Fibroblast of villous mesenchyme (primary cell): ENCODE measurements around the gene SRCIN1. TPM values are rescaled to one million over a fixed set of nuclear protein-coding genes. Genes with fewer than 3 reads are reported as not detected.
A peak's percentile ranks its signal among the peaks of the same experiment; 100 is the strongest.

Experiments
- DNase-seq: peaks from one replicate; pipeline ENCODE4 v3.0.0-alpha.2; 2010; ENCODE audit warnings: low read depth
- H3K4me3 ChIP-seq: 2 replicates; pipeline ENCODE4 v1.5.1; 2011; ENCODE audit warnings: low read depth, mild to moderate bottlenecking, low read length
- CTCF ChIP-seq: IDR thresholded peaks from 2 replicates; pipeline ENCODE4 v1.5.1; 2012; ENCODE audit warnings: low read depth, mild to moderate bottlenecking, low read length; ENCODE audit not compliant: insufficient read depth
- total RNA-seq: library from RNA; depleted of rRNA; stranded (reverse); fragments of >200 nt; gene quantifications from 2 replicates; pipeline ENCODE4 v1.2.3, GENCODE V29; 2012

Gene SRCIN1
- total RNA-seq, 1 donor, result not detected

DNA sequence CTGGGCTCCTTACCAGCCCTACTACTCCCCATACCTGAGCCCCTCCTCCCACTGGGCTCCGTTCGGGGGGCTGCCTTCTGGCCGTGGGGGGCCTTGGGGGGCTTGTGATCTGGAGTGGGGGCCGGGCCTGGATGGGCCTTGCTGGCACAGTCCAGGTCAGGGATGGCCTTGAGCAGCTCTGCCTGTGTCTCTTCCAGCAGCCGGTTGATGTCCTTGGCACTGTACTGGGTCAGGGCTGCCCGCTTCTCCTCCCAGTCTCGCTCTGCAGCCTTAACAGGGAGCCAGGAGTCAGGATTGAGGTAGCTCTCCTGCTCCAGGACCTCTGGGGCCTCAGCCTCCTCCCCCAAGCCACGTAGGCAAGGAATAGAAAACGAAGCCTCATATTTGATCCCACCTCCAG, 54.6 kb downstream of the SRCIN1 start:
- no peak for TF ChIP-seq CTCF
- no peak for DNase-seq
- H3K4me3 ChIP-seq, result no peak overlapping the region

GRCh38 chr17:38550661-38551060, 55.1 kb downstream of the SRCIN1 start:
- peak; percentile 9 for DNase-seq
- TF ChIP-seq CTCF, result no peak

DNA sequence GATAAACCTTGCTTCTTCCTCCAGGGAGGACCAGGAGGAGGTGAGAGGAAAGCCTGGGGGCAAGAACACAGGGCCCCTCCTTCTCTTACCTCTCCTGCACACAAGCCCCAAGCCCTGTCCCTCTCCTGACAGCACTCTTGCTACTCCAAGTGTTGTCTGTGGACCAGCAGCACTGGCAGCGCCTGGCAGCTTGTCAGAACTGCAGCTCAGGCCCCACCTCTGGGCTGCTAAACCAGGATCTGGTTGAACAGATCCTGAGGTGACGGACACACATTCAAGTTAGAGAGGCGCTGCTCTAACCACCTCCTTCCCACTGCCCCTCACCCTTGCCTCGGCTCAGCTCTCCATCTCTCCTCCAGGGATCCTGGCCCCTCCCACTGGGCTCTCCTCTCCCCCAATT, 56.5 kb downstream of the SRCIN1 start:
- no peak for TF ChIP-seq CTCF
- no peak overlapping the region for H3K4me3 ChIP-seq
- no peak for DNase-seq

More at GRCh38 chr17:38550661-38551060, 55.1 kb downstream of the SRCIN1 start:
- H3K4me3 ChIP-seq, result no peak overlapping the region

DNA sequence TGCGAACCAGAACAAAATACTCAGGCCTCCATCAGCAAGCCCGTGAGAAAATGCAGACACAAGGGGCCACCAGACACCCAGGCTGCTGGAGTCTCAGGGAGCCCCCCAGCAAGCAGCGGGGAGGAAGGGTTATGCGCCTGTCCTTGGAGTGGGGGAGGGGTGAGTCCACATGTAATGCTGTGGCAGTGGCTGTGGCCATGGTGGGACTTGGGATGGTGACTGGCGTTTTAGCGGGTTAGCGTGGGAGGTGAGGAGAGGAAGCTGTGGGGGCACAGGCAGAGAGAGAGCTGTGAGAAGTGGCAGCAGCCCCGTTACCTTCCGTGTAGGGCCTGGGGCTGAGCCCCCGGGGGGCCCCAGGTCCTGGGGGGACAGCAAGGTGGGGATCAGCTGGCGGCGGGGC, 58.3 kb downstream of the SRCIN1 start:
- TF ChIP-seq CTCF, result no peak
- DNase-seq, result no peak
- no peak overlapping the region for H3K4me3 ChIP-seq

GRCh38 chr17:38546396-38546795, 59.4 kb downstream of the SRCIN1 start:
- no peak for DNase-seq
- no peak overlapping the region for H3K4me3 ChIP-seq
- no peak for TF ChIP-seq CTCF

DNA sequence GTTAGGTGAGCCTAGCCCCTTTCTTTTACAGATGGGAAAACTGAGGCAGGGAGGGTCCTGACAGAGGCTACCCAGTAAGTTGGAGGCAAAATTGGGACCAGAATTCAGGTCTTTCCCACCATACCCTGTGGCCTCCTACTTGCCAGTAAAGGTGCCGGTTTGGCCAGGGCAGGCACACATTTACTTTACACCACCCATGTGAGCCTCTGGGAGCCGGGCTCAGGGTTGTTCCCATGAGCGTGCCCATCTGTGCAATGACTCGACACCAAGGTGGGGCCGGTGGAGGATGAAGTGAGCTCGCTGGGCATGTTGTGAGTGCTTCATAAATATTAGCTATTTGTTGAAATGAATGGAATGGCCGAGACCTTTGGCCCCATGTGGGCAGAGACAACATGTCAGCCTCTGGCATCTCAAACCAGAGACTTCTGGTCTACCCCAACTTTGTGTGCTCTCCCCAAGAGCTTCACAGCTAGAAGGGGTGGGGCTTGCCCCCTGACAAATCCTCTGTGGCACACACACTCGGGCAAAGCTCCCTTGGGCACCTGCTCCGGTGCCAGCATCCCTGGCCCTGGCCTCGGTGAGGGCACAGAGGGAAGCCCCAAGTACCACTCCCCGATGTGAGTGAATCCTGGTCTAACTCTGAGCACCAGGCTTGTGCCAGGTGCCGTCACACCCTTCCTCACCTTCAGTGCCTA, 60.1 kb downstream of the SRCIN1 start:
- TF ChIP-seq CTCF, result no peak

DNA sequence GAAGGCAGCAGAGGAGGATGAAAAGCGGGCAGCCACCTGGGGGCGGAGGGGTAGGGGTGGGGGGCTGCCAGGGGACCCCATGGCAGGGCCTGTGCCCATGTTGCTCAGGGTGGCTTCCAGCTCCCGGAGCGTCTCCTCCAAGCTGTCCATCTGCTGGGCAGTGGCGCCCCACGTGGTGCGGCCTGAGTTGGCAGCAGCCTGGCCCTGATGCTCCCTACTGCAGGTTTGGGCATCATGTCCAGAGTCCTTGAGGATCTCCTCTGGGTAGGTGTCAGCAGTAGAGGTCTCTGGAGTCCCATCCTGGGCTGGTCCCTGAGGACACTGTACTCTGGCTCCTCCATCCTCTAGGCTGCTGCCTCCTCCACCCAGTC, 60.9 kb downstream of the SRCIN1 start:
- no peak for DNase-seq
- TF ChIP-seq CTCF, result no peak
- H3K4me3 ChIP-seq, result no peak overlapping the region

More for the DNA sequence above, 60.1 kb downstream of the SRCIN1 start:
- DNase-seq, result no peak
- no peak overlapping the region for H3K4me3 ChIP-seq
